Calu3 (cell line): ENCODE measurements around the gene ARID5B. TPM values are rescaled to one million over a fixed set of nuclear protein-coding genes. Genes with fewer than 3 reads are reported as not detected.

ENCODE experiments used
- BruUV-seq: library from RNA; stranded (reverse); fragments of 400-500 nt; replicated peaks from 2 replicates; lab custom pipeline; 2021; lab: Mats Ljungman, UMichigan
- CTCF ChIA-PET: fragments of 300-600 bp; sonication (Branson Sonifier 250); formaldehyde crosslinking; loops from one replicate; lab custom pipeline; 2022; ENCODE audit warnings: antibody characterized with exemption; lab: Charles Lee
- DNase-seq: peaks from one replicate; pipeline ENCODE4 v3.0.0; 2022
- H3K27ac Mint-ChIP-seq: one replicate; pipeline ENCODE4 v1.8.0; 2022; ENCODE audit warnings: mixed read lengths; ENCODE audit not compliant: unreplicated experiment
- H3K27me3 Mint-ChIP-seq: one replicate; pipeline ENCODE4 v1.8.0; 2022; ENCODE audit warnings: mixed read lengths; ENCODE audit not compliant: unreplicated experiment
- H3K36me3 Mint-ChIP-seq: one replicate; pipeline ENCODE4 v1.8.0; 2022; ENCODE audit warnings: mild to moderate bottlenecking, moderate library complexity, mixed read lengths; ENCODE audit not compliant: insufficient read depth, unreplicated experiment
- H3K4me1 Mint-ChIP-seq: one replicate; pipeline ENCODE4 v1.8.0; 2022; ENCODE audit warnings: mild to moderate bottlenecking, low read depth, mixed read lengths; ENCODE audit not compliant: unreplicated experiment
- H3K4me3 Mint-ChIP-seq: one replicate; pipeline ENCODE4 v1.8.0; 2022; ENCODE audit warnings: mild to moderate bottlenecking, low read depth, moderate library complexity, mixed read lengths; ENCODE audit not compliant: unreplicated experiment
- H3K9me3 Mint-ChIP-seq: one replicate; pipeline ENCODE4 v1.8.0; 2022; ENCODE audit warnings: low read depth, mixed read lengths; ENCODE audit not compliant: unreplicated experiment
- CTCF ChIP-seq: fragments of 200-600 bp; IDR thresholded peaks from one replicate; pipeline ENCODE4 v1.8.0; 2022; ENCODE audit warnings: antibody characterized with exemption; ENCODE audit not compliant: unreplicated experiment
- intact Hi-C: fragments of 100-400 bp; cut with micrococcal nuclease; formaldehyde crosslinking; loops from one replicate; pipeline ENCODE4 v1.10.0; 2022; ENCODE audit not compliant: unreplicated experiment
- total RNA-seq: library from RNA; stranded (reverse); gene quantifications from 2 replicates; pipeline ENCODE4 v1.2.3, GENCODE V29; 2022

The ARID5B gene
- total RNA-seq, 1 experiment from 2014 or later: 10.0 TPM

- TF ChIP-seq CTCF: no peak
- H3K27ac Mint-ChIP-seq: no peak overlapping the region
- H3K36me3 Mint-ChIP-seq: no peaks in the 10 kb centered on the region
- BruUV-seq: no TSS peak
- intact Hi-C loops: no loop called here
- CTCF ChIA-PET: interaction anchor here (1.4 kb wide), 1 partner anchor 23 kb away, joined by 5 read pairs; no protein-coding TSS in a partner anchor
- DNase-seq: no peak
- H3K4me1 Mint-ChIP-seq: peaks cover 38% of the 10 kb centered on the region
- H3K9me3 Mint-ChIP-seq: no peaks in the 10 kb centered on the region
- H3K4me3 Mint-ChIP-seq: no peak overlapping the region
- no peaks in the 10 kb centered on the region for H3K27me3 Mint-ChIP-seq
Measured at GRCh38 chr10:61965703-61966395, 64.3 kb downstream of the ARID5B start.

GRCh38 chr10:61967298-61967697 lies 65.8 kb downstream of the ARID5B start:
- no peak for DNase-seq
- Mint-ChIP-seq H3K9me3 (no peaks in the 10 kb centered on the region), H3K4me1 (peaks cover 41% of the 10 kb centered on the region), H3K4me3 (no peak overlapping the region), H3K27me3 (no peaks in the 10 kb centered on the region), H3K27ac (no peak overlapping the region), H3K36me3 (no peaks in the 10 kb centered on the region)
- intact Hi-C loops: no loop called here
- BruUV-seq: no TSS peak
- CTCF ChIA-PET: interaction anchor here (1.4 kb wide), 1 partner anchor 24 kb away, joined by 5 read pairs; no protein-coding TSS in a partner anchor
- no peak for TF ChIP-seq CTCF

- intact Hi-C loops: no loop called here
- Mint-ChIP-seq H3K4me1 (peaks cover 30% of the 10 kb centered on the region), H3K27me3 (no peaks in the 10 kb centered on the region), H3K36me3 (no peaks in the 10 kb centered on the region), H3K4me3 (no peak overlapping the region), H3K27ac (no peak overlapping the region), H3K9me3 (no peaks in the 10 kb centered on the region)
- no peak for DNase-seq
- TF ChIP-seq CTCF: no peak
- BruUV-seq: no TSS peak
- CTCF ChIA-PET: no interaction called here
Measured at GRCh38 chr10:61970182-61971002, 68.9 kb downstream of the ARID5B start.

- Mint-ChIP-seq H3K27ac (no peak overlapping the region), H3K9me3 (no peaks in the 10 kb centered on the region), H3K4me1 (peaks cover 30% of the 10 kb centered on the region), H3K27me3 (no peaks in the 10 kb centered on the region), H3K4me3 (no peak overlapping the region), H3K36me3 (no peaks in the 10 kb centered on the region)
- DNase-seq: no peak
- no peak for TF ChIP-seq CTCF
- CTCF ChIA-PET: no interaction called here
- BruUV-seq: no TSS peak
- intact Hi-C loops: no loop called here
Measured at GRCh38 chr10:61971003-61971325, 69.5 kb downstream of the ARID5B start.
